ENCODE results near the gene FOLR1.
"Not testable (repeated sequence)": the region's sequence is repeated elsewhere in the genome, so short reads cannot be mapped to it uniquely, and the experiment has no call there.

DNA sequence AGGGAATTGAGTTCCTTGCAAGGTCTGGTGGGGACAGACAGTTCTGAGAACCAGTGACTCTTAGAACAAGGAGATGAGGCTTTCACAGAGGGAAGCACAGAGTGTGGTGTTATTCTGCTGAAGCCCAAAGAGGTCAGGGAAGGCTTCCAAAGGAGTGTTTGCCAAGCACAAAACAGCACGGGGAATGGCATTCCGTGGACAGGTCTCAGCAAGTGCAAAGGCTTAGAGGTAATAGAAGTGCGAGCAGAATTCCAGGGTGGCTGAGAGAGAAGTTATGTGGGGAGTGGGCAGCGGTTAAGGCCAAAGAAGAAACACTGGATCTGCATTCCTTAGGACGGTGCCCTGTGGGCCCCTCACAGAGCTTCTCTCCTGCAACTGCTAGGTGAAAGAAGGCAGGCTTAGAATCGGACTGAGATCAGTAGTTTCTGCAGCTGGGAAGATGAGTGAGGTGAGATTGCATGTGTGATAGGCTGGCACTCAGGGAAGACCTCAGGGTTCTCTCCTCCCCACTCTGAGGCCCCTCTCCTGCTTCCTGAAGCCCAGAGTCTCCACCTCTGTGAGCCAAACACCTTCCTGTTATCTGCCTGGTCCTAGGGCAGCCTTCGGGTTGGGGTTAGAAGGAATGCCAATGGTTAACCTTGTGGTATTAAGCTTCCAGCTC is 10.9 kb upstream of the FOLR1 start:
- TF ChIP-seq, protein P1, sequence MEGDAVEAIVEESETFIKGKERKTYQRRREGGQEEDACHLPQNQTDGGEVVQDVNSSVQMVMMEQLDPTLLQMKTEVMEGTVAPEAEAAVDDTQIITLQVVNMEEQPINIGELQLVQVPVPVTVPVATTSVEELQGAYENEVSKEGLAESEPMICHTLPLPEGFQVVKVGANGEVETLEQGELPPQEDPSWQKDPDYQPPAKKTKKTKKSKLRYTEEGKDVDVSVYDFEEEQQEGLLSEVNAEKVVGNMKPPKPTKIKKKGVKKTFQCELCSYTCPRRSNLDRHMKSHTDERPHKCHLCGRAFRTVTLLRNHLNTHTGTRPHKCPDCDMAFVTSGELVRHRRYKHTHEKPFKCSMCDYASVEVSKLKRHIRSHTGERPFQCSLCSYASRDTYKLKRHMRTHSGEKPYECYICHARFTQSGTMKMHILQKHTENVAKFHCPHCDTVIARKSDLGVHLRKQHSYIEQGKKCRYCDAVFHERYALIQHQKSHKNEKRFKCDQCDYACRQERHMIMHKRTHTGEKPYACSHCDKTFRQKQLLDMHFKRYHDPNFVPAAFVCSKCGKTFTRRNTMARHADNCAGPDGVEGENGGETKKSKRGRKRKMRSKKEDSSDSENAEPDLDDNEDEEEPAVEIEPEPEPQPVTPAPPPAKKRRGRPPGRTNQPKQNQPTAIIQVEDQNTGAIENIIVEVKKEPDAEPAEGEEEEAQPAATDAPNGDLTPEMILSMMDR (conservative IDR thresholded peaks at IDR 0.05 in 1 of 2, IDR thresholded peaks at IDR 0.05 in 1 of 2; ENCODE audit: low read depth in 1 of 2, low read length in 2 of 2): not testable (repeated sequence)
- TF ChIP-seq EZH2 (IDR thresholded peaks at IDR 0.05; ENCODE audit: low read length, missing control alignments): not testable (repeated sequence)
